Glutamatergic neuron (in vitro differentiated cells): Measurements from ENCODE around the gene TRIM28. TPM values are rescaled to one million over a fixed set of nuclear protein-coding genes. Genes with fewer than 3 reads are reported as not detected.

Experiments used
- DNase-seq: peaks from one replicate; pipeline ENCODE4 v3.0.0; 2022
- H3K27ac Mint-ChIP-seq: one replicate; pipeline ENCODE4 v1.8.0; 2020; ENCODE audit warnings: mild to moderate bottlenecking, mixed read lengths, inconsistent platforms; ENCODE audit not compliant: unreplicated experiment
- H3K27me3 Mint-ChIP-seq: one replicate; pipeline ENCODE4 v1.8.0; 2020; ENCODE audit warnings: mild to moderate bottlenecking, moderate library complexity, mixed read lengths, inconsistent platforms; ENCODE audit not compliant: unreplicated experiment
- H3K36me3 Mint-ChIP-seq: one replicate; pipeline ENCODE4 v1.8.0; 2020; ENCODE audit warnings: mild to moderate bottlenecking, mixed read lengths, inconsistent platforms; ENCODE audit not compliant: unreplicated experiment
- H3K4me1 Mint-ChIP-seq: one replicate; pipeline ENCODE4 v1.8.0; 2020; ENCODE audit warnings: mild to moderate bottlenecking, low read depth, mixed read lengths, inconsistent platforms; ENCODE audit not compliant: unreplicated experiment
- H3K4me3 Mint-ChIP-seq: one replicate; pipeline ENCODE4 v1.8.0; 2020; ENCODE audit warnings: mild to moderate bottlenecking, mixed read lengths, inconsistent platforms; ENCODE audit not compliant: unreplicated experiment
- H3K9me3 Mint-ChIP-seq: one replicate; pipeline ENCODE4 v1.8.0; 2020; ENCODE audit warnings: mild to moderate bottlenecking, moderate library complexity, mixed read lengths, inconsistent platforms; ENCODE audit not compliant: unreplicated experiment
- total RNA-seq: library from RNA; stranded (reverse); fragmentation: NEBNext Ultra II Directional; extraction: Animal tissue kit (Norgen Biotek cat#: 25700); gene quantifications from one replicate; pipeline ENCODE4 v1.2.1, GENCODE V29; 2021; ENCODE audit not compliant: unreplicated experiment
- TF ChIP-seq, protein P1 (sequence below): fragments of 200-600 bp; sonication (generic); IDR thresholded peaks from one replicate; pipeline ENCODE4 v1.5.0; 2021; ENCODE audit not compliant: partially characterized antibody, unreplicated experiment

The TRIM28 gene
- total RNA-seq, 1 donor from 2014 or later = 361 TPM

DNA sequence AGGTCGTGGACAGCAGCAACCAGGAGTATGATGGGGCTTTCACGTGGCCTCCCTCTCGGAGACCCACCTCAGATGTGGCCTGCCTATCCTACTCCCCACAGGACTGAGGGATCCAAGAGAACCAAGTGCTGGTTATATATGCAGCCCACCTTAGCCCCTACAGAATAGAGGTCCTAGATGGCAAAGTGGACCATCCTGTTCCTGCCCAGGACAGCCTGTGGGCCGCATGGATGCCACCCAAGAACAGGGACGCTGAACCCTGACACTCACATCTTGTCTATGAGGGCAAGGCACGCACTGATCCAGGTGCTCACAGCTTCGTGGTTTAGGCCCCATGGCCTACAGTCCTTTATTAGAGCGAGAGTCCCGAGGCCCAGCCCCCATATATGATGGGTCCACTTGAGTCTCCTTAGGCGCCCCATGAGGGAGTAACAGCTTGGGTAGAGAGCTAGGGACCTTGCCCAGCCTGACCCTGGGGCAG is 30.6 kb upstream of the TRIM28 start:
- Mint-ChIP-seq H3K36me3 (no peaks in the 10 kb centered on the region), H3K9me3 (peaks cover 8% of the 10 kb centered on the region), H3K4me1 (peaks cover 12% of the 10 kb centered on the region), H3K27me3 (peaks cover 15% of the 10 kb centered on the region), H3K27ac (no peak overlapping the region), H3K4me3 (no peak overlapping the region)
- no peak for DNase-seq
- TF ChIP-seq, protein P1, sequence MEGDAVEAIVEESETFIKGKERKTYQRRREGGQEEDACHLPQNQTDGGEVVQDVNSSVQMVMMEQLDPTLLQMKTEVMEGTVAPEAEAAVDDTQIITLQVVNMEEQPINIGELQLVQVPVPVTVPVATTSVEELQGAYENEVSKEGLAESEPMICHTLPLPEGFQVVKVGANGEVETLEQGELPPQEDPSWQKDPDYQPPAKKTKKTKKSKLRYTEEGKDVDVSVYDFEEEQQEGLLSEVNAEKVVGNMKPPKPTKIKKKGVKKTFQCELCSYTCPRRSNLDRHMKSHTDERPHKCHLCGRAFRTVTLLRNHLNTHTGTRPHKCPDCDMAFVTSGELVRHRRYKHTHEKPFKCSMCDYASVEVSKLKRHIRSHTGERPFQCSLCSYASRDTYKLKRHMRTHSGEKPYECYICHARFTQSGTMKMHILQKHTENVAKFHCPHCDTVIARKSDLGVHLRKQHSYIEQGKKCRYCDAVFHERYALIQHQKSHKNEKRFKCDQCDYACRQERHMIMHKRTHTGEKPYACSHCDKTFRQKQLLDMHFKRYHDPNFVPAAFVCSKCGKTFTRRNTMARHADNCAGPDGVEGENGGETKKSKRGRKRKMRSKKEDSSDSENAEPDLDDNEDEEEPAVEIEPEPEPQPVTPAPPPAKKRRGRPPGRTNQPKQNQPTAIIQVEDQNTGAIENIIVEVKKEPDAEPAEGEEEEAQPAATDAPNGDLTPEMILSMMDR = no peak

DNA sequence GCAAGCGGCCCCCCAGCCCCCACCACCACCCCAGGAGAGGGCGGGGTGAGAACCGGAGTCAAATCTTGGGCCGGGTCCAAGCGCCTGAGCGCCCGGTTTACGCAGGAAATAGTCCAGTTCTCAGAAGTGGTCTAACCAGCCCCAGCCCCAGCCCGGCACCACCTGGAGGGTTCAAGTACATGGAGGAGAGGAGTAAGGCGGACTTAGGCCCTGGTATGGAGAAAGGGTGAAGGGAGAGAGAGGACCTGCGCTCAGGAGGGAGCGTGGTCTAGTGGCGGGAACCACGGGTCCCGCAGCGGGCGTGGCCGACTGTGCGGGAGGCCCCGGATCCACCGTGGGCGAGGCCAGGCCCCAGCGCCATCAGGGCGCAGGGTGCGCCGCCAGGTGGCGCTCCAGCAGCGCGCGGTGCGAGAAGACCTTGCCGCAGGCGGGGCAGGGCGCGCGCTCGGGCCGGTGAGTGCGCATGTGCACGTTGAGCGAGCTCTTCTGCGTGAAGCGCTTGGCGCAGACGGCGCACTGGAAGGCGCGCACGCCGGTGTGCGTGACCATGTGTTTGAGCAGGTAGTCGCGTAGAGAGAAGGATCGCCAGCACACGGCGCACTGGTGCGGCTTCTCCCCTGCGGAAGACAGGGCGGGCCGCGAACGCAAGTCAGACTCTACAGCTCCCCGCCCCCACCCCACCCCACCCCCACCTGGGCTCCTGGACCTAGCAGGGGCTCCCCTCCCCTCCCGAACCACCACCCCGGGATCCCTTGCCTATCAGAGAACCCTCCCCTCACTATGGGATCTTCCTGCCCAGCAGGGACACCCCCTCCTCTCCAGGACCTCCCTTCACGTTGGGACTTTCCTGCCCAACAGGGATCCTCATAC is 29.9 kb upstream of the TRIM28 start:
- H3K36me3 Mint-ChIP-seq = no peaks in the 10 kb centered on the region
- peak overlapping the region; percentile 92 for H3K27ac Mint-ChIP-seq
- peak; percentile 98 for DNase-seq
- TF ChIP-seq, protein P1 = peak; percentile 97
- H3K4me3 Mint-ChIP-seq = peak overlapping the region; percentile 83
- peaks cover 9% of the 10 kb centered on the region for H3K9me3 Mint-ChIP-seq
- H3K27me3 Mint-ChIP-seq = peaks cover 21% of the 10 kb centered on the region
- peaks cover 14% of the 10 kb centered on the region for H3K4me1 Mint-ChIP-seq

DNA sequence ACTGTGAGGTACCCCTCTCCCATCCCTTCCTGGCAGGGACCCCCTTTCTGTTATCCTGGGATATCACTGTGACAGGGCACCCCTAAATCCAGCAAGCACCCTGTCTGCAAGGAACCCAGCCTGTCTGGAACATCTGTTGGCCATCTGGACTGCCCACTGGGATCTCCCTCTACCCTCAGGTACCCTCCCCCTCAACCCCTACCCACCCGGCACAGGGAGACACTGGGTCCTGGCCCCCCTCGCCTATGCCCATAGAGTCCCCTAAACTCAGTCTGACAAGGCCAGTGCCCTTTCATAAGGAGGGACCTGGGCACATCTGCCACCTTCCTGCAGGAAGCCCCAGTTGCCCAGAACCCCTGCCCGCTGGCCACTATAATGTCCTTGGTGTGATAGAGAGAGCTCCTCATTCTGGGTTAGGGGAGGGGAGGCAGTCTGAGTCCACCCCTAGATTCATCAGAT is 29.3 kb upstream of the TRIM28 start:
- peaks cover 14% of the 10 kb centered on the region for H3K4me1 Mint-ChIP-seq
- H3K4me3 Mint-ChIP-seq = peak overlapping the region; percentile 81
- peaks cover 25% of the 10 kb centered on the region for H3K27me3 Mint-ChIP-seq
- TF ChIP-seq, protein P1 = no peak
- no peak for DNase-seq
- H3K9me3 Mint-ChIP-seq = peaks cover 13% of the 10 kb centered on the region
- no peaks in the 10 kb centered on the region for H3K36me3 Mint-ChIP-seq
- peak overlapping the region; percentile 92 for H3K27ac Mint-ChIP-seq

DNA sequence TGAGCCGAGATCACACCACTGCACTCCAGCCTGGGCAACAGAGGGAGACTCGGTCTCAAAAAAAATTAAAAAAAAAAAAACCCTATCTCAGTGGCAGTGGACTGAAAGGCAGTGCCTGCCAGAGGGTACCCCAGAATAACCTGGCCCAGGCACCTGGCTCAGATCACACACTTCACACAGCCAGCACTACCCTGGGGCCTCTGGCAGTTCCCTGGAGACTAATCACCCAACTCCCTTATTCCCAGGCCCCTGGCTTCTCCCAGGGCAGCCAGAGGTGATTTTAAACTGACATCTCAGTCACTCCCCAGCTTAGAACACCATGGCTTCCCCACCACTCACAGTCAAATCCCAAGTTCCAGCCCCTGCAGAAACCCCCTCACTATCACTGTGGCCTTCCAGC is 28.6 kb upstream of the TRIM28 start:
- peaks cover 29% of the 10 kb centered on the region for H3K27me3 Mint-ChIP-seq
- H3K4me1 Mint-ChIP-seq = peaks cover 16% of the 10 kb centered on the region
- no peaks in the 10 kb centered on the region for H3K36me3 Mint-ChIP-seq
- no peak for DNase-seq
- H3K9me3 Mint-ChIP-seq = peaks cover 16% of the 10 kb centered on the region
- H3K4me3 Mint-ChIP-seq = peak overlapping the region; percentile 82
- H3K27ac Mint-ChIP-seq = peak overlapping the region; percentile 91
- TF ChIP-seq, protein P1 = no peak
